ENCODE data around the gene ATXN1. TPM values are rescaled to one million over a fixed set of nuclear protein-coding genes. Genes with fewer than 3 reads are reported as not detected.
"Not testable (repeated sequence)": the region's sequence is repeated elsewhere in the genome, so short reads cannot be mapped to it uniquely, and the experiment has no call there.

The ATXN1 gene
- total RNA-seq, 1 donor from 2014 or later = 23.7 TPM

GRCh38 chr6:16704401-16705045 lies 56.7 kb downstream of the ATXN1 start:
- no peak for DNase-seq (ENCODE audit: extremely low read depth, low read depth, low spot score)

- not testable (repeated sequence) for DNase-seq (ENCODE audit: extremely low read depth, low read depth, low spot score)
Measured at GRCh38 chr6:16702627-16703378, 58.5 kb downstream of the ATXN1 start.

- DNase-seq (ENCODE audit: extremely low read depth, low read depth, low spot score) = no peak
Measured at GRCh38 chr6:16700916-16701234, 60.4 kb downstream of the ATXN1 start.

GRCh38 chr6:16700202-16700915 lies 60.9 kb downstream of the ATXN1 start:
- no peak for DNase-seq (ENCODE audit: extremely low read depth, low read depth, low spot score)

GRCh38 chr6:16698997-16699868 lies 62.0 kb downstream of the ATXN1 start:
- no peak for DNase-seq (ENCODE audit: extremely low read depth, low read depth, low spot score)

- DNase-seq (ENCODE audit: extremely low read depth, low read depth, low spot score) = no peak
Measured at GRCh38 chr6:16698162-16698533, 63.1 kb downstream of the ATXN1 start.

- DNase-seq (ENCODE audit: extremely low read depth, low read depth, low spot score) = no peak
Measured at GRCh38 chr6:16697437-16698161, 63.7 kb downstream of the ATXN1 start.

- DNase-seq (ENCODE audit: extremely low read depth, low read depth, low spot score) = no peak
Measured at GRCh38 chr6:16696496-16696895, 64.8 kb downstream of the ATXN1 start.

- no peak for DNase-seq (ENCODE audit: extremely low read depth, low read depth, low spot score)
Measured at GRCh38 chr6:16694781-16695578, 66.3 kb downstream of the ATXN1 start.

- no peak for DNase-seq (ENCODE audit: extremely low read depth, low read depth, low spot score)
Measured at GRCh38 chr6:16691324-16691723, 69.9 kb downstream of the ATXN1 start.

GRCh38 chr6:16690608-16691142 lies 70.6 kb downstream of the ATXN1 start:
- DNase-seq (ENCODE audit: extremely low read depth, low read depth, low spot score) = no peak

- DNase-seq (ENCODE audit: extremely low read depth, low read depth, low spot score) = no peak
Measured at GRCh38 chr6:16689788-16690607, 71.3 kb downstream of the ATXN1 start.

- DNase-seq (ENCODE audit: extremely low read depth, low read depth, low spot score) = peak; percentile 81
Measured at GRCh38 chr6:16688984-16689636, 72.2 kb downstream of the ATXN1 start.

GRCh38 chr6:16688436-16688835 lies 72.8 kb downstream of the ATXN1 start:
- DNase-seq (ENCODE audit: extremely low read depth, low read depth, low spot score) = no peak

GRCh38 chr6:16687045-16687444 lies 74.2 kb downstream of the ATXN1 start:
- DNase-seq (ENCODE audit: extremely low read depth, low read depth, low spot score) = no peak

- no peak for DNase-seq (ENCODE audit: extremely low read depth, low read depth, low spot score)
Measured at GRCh38 chr6:16684896-16685554, 76.2 kb downstream of the ATXN1 start.

- DNase-seq (ENCODE audit: extremely low read depth, low read depth, low spot score) = no peak
Measured at GRCh38 chr6:16684195-16684689, 77.0 kb downstream of the ATXN1 start.
